Measurements from ENCODE around the gene RPL31.
"Not testable (repeated sequence)": the region's sequence is repeated elsewhere in the genome, so short reads cannot be mapped to it uniquely, and the experiment has no call there.

RPL31 gene

DNA sequence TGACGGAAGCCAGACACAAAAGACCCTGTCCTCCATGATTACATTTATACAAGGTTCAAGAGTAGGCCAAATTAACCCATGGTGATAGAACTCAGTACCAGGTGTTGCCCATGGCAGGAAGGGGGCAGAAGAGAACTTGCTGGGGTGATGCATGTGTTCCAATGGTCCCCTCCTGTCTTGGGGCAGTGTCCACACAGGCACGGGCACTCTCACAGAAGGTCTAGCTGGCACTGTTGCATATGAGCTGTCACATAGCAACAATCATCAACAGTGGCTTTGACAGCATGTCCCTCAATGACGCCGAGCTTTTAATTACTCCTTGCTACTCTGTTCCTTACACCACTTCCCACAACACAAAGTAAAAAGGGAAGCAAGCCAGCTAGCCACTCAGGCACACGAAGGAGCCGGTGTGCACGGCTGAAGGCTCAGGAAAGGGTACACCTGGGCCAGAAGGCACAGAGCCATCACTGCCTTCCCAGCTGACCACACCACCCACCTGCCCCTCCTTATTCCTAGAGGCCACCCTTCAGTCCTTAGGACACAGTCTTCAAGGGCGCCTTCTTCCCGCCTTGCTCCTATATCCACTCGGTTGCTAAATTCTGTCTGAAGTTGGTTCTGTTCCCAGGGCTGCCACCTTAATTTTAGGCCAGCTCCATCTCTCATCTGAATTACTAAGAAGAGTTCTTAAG, 28.9 kb downstream of the RPL31 start:
- no peak for DNase-seq

DNA sequence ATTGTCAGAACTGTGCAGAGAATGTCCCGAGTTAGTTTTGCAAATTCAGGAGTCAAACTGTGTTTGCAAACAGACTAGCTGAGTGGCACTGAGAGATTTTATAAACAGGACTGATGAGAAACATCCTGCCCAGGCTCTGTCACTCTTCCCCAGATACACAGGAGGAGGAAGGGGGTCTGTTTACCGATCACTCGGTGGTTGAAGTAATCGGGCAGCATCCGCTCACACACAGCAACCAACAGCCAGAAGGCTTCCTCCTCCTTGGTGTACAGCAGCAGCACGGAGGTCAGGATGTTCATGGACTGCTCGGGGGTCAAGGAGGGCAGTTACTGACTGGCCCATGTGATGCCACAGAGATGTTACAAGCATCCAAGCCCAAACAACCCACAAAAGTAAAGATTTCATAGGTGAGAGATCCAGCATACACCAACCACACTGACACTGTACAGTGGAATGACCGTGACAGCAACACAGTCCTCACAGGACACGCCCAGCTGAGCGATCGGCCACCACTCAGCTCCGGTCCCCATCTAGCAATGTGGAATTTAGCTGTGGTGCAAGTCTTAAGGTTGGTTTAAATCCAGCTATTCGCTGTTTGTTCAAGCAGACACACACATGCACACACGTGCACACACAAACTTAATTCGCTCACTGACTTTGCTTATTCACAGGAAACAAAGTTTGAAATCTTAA, 30.1 kb downstream of the RPL31 start:
- DNase-seq: no peak

DNA sequence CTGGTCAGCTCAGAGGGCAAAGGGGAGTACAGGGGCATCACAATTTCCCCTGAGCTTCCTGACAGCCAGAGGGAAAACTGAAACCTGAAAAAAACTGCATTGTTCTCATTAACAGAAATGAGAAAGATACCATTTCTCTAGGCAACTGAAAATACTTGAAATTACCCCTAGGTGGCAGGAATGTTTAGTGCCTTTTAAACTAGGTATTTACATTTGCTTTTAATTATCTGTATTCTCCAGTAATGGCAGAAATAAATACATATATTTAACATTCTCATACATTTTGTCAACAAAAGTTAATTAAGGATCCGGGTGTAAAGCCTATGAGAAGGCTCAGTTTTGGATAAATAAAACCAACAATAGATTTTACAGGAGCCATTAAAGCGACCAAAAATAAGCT, 34.5 kb downstream of the RPL31 start:
- no peak for DNase-seq

DNA sequence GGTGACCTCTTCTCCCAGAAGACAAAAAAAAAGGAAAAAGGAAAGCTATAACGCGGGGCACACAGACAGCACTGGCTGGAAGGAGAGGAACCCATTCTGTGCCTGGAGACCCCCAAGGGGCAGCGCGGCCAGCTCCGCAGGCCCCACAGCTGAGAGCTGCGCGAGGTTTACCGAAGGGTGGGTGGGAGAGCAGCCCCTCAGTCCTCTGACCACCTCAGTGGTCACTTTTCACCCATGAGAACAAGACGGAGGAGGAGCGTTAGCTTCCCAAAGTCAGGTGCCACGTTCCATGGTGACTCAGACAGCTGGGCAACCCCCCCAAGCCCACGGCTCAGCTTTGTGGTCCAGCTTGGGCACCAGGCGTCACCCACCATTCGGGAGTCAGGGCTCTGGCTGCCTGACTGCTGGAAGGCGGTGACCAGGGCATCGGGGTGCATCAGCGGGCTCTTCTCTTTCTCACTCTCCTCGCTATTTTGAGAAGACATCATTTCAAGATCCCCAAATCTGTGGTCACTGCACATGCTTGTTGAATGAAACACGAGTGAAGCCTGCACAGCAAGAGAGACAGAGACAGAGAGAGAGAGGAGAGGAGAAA, 35.2 kb downstream of the RPL31 start:
- DNase-seq: no peak

DNA sequence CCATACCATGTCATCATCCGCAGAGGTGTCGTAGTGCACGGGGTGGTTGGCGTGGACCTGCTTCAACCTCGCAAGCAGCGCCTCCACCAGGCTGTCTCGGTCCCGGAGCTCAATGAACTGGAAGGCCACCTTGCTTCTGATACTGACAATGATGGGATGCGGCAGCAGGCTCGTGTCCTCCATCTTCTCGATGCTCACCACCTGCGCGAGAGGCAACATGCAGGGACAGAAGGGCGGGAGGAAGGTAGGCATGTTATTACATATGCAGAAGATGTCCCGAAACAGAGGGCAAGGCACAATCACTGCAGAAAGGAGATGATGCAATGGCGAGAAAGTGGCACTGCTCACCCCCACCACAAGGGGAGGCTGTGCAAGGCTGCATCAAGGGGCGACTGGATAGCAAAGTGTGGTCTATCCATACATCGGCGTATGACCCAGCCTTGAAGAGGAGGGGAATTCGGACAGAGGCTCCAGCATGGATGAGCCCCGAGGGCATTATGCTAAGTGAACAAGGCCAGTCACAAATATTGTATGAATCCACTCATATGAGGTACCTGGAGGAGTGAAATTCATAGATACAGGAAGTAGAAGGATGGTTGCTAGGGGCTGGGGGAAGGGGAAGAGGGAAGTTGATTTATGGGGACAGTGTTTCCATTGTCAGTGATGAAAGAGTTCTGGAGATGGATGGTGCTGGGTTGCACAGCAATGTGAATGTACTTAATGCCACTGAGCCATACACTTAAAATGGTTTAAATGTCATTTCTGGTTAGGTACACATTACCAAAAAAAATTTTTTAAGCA, 36.6 kb downstream of the RPL31 start:
- DNase-seq: no peak

DNA sequence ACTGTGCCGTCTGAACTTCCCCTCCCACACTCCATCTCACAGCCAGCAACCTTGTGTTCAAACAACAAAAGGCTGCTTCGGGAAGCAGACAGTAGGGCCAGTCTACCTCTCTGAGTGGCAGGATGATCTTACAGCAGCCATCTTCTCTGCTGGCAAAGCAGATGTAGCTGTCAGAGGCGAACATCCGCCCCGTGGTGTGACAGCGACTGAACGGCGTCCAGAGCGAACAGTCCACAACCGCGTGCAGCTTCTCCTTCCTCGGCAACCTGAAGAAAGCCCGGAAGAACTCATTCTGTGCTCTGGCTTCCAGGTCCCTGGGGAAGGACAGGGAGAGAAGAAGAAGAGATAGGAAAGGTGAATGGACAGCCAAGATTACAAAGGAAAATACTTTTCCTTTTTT, 38.0 kb downstream of the RPL31 start:
- DNase-seq: no peak

DNA sequence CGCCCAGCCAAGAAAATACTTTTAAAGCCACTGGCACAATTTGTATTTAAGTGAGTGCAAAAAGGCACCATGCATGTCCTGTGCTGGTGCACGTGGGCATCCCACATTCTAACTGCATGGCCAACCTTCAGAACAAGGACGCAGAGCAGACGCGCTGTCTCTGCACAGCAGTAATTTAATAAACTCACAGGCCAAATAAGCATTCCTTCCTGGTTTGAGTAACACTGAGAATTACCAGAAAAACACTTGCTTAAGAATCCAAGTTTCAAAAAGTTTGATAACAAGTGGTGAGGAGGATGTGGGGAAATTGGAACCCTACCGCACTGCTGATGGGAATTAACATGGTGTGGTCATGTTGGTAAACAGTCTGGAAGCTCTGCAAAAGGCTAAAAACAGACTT, 38.7 kb downstream of the RPL31 start:
- no peak for DNase-seq

DNA sequence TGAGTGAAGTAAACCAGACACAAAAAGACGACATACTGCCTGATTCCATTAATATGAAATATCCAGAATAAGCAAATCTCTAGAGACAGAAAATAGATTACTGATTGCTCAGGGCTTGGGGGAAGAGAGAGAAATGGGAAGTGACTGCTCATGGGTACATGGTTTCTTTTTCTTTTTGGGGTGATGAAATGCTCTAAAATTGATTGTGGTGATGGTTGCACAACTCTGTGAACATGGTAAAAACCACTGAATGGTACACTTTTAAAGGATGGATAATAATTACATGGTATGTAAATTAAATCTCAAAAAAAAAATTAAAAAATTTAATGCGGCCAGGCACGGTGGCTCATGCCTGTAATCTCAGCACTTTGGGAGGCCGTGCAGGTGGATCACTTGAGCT, 39.3 kb downstream of the RPL31 start:
- DNase-seq: no peak

DNA sequence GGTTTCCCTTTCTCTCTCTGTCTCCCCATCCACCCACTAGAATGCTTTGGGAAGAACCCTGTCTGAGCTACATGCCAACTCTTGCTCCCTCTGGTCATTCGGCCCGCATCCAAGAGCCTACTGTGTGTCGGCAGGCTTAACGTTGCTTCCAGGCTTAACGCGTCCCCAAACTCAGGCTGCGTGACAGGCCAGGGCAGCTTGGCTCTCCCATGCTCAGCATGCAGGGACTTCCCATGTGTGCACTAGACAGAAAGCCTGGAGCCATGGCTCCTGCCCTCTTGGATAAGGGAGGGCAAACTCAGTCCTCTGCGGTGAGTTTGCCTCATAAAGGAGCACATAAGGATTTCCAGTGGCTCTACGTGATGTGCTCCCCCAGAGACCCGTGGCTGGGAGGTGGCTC, 43.2 kb downstream of the RPL31 start:
- no peak for DNase-seq

DNA sequence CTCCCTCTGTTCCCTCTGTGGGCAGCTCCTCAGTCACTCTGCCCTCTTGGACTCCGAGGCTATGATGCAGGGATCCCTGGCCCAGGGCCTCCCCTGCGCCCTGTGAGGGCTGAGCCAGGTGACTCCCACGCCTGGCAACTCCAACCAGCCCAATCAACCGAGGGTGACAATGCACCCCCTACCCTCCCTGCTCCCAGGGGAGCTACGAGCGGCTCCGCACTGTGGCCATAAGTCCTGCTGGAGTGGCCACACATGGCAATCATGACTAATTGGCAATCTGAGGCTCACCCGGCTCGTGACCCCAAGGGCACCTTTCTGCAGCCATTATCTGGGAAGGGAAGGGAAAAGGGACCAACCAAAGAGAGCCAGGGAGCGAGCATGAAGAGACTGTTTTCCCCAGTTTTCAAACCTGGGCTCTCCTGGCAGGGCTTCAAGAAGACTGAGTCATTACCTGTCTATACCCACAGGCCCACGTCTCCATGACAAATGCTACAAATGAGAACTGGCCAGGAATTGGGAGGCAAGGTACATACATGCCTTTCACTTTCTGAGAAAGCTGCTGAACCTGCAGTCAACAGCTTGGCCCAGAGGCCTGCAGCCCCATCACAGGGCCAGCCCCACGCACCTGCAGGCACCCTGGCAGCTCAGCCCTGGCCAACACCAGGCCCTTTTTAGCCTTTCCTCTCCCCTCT, 45.1 kb downstream of the RPL31 start:
- DNase-seq: no peak

DNA sequence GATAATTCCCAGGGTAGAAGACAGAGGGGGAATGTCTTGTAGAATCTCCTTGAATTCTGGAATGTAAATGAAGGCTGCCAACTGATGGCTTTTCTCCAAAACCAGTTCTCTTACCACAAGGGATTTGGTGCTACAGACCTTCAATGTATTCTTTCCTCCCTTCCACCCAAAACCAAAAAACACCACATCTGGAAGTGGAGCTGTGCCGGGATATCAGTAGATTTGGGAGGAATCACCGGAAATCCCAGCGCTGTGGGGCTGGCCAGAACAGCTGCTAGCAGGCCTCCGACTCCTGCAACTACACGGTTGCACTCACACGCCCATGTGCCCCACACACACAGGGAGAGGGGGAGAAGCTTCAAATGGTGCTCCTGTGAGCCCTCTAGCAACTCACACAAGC, 45.7 kb downstream of the RPL31 start:
- no peak for DNase-seq

DNA sequence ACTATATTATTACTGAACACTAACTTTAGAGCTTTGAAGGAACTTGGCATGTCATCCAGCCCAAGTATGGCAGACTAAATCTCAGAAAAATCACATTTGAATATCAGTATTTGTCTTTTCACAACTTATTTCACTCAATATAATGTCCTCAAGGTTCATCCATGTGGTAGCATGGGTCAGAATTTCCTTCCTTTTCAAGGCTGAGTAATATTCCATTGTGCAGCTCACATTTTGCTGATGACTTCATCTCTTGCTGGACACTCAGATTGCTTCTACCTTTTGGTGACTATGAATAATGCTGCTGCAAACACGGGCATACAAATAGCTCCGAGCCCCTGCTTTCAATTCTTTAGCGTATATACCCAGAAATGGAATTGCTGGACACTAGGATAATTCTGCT, 46.7 kb downstream of the RPL31 start:
- no peak for DNase-seq

DNA sequence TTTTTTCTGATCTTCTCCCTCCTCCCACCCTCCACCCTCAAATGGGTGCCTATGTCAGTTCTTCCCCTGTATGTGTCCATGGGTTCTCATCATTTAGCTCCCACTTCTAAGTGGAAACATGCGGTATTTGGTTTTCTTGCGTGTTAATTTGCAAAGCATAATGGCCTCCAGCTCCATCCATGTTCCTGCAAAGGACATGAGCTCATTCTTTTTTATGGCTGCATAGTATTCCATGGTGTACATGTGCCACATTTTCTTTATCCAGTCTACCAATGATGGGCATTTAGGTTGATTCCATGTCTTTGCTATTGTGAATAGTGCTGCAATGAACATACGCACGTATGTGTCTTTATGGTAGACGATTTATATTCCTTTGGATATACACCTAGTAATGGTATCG, 48.8 kb downstream of the RPL31 start:
- DNase-seq: not testable (repeated sequence)

DNA sequence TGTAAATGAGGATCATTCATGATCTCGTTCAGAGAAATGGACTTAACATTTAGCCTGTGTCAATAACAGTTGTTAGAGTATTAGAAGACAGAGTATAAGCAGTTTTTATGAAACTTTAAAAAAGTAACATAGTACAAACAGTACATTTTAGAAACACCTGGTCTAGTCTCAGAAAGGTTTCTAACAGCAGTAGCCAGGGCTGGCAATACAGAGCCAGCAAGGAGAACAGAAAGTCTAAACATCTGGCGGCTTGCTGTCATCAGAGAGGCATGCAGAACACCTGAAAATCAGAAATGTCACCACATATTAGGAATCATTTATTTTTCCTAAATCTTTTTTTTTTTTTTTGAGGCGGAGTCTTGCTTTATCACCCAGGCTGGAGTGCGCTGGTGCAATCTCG, 50.1 kb downstream of the RPL31 start:
- no peak for DNase-seq

DNA sequence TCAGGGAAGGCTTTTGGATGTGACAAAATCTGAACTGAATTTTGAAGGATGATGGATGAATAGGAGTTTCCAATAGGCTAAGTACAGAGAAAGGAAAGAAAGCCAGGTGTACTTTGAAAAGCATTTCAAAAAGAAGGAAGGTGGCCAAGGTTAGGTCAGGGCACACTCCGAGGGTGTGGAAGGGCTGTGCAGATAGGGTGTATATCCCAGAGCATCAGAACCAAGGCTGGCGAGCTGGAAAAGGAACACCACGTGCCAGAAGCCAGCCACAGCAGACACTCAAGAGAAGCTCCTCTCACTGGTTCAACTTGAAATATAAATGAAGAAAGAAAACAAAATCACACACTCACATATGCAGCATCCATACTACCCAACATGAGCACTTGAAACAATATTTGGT, 51.0 kb downstream of the RPL31 start:
- no peak for DNase-seq
